DMS114 treated with DMSO at 0.1 percent for 48 hours (cell line): ENCODE results near the gene EAF1.
"Not testable (repeated sequence)": the region's sequence is repeated elsewhere in the genome, so short reads cannot be mapped to it uniquely, and the experiment has no call there.

ENCODE experiments used
- DNase-seq: peaks from one replicate; lab custom pipeline; 2025; ENCODE audit not compliant: unreplicated experiment; lab: John Stamatoyannopoulos, UW

The EAF1 gene

GRCh38 chr3:15451216-15452113 lies 24.1 kb downstream of the EAF1 start:
- no peak for DNase-seq

- DNase-seq: no peak
Measured at GRCh38 chr3:15452156-15452555, 24.8 kb downstream of the EAF1 start.

GRCh38 chr3:15452961-15453360 lies 25.6 kb downstream of the EAF1 start:
- no peak for DNase-seq

GRCh38 chr3:15453501-15453900 lies 26.1 kb downstream of the EAF1 start:
- DNase-seq: no peak

- DNase-seq: no peak
Measured at GRCh38 chr3:15453991-15454625, 26.7 kb downstream of the EAF1 start.

GRCh38 chr3:15454965-15455364 lies 27.6 kb downstream of the EAF1 start:
- DNase-seq: no peak

GRCh38 chr3:15455756-15456155 lies 28.4 kb downstream of the EAF1 start:
- no peak for DNase-seq

- no peak for DNase-seq
Measured at GRCh38 chr3:15456321-15456720, 28.9 kb downstream of the EAF1 start.

GRCh38 chr3:15456915-15457314 lies 29.5 kb downstream of the EAF1 start:
- not testable (repeated sequence) for DNase-seq

- DNase-seq: no peak
Measured at GRCh38 chr3:15458212-15458780, 30.9 kb downstream of the EAF1 start.

GRCh38 chr3:15460891-15461531 lies 33.6 kb downstream of the EAF1 start:
- DNase-seq: no peak

GRCh38 chr3:15462451-15462850 lies 35.1 kb downstream of the EAF1 start:
- no peak for DNase-seq

- no peak for DNase-seq
Measured at GRCh38 chr3:15465876-15466585, 38.6 kb downstream of the EAF1 start.

- no peak for DNase-seq
Measured at GRCh38 chr3:15467227-15468181, 40.1 kb downstream of the EAF1 start.

GRCh38 chr3:15470261-15470660 lies 42.9 kb downstream of the EAF1 start:
- DNase-seq: no peak

- DNase-seq: no peak
Measured at GRCh38 chr3:15470849-15471248, 43.5 kb downstream of the EAF1 start.

- DNase-seq: no peak
Measured at GRCh38 chr3:15471861-15472260, 44.5 kb downstream of the EAF1 start.

GRCh38 chr3:15475161-15475560 lies 47.8 kb downstream of the EAF1 start:
- DNase-seq: no peak

GRCh38 chr3:15476378-15476777 lies 49.0 kb downstream of the EAF1 start:
- DNase-seq: no peak
